DND-41 (cell line): Measurements from ENCODE around the gene GBA2.

Experiments
- CTCF ChIP-seq: IDR thresholded peaks from 2 replicates; pipeline ENCODE4 v1.5.1; 2012; ENCODE audit warnings: borderline replicate concordance, low read length, moderate library complexity, mild to moderate bottlenecking; ENCODE audit not compliant: poor library complexity, severe bottlenecking; ENCODE audit errors: extremely low read depth
- EZH2 ChIP-seq: IDR thresholded peaks from 3 replicates; pipeline ENCODE4 v1.6.1; 2012; ENCODE audit warnings: borderline replicate concordance, low read depth, mild to moderate bottlenecking, moderate library complexity, low read length, inconsistent platforms; ENCODE audit not compliant: severe bottlenecking

GRCh38 chr9:35725362-35725761 lies 23.7 kb downstream of the GBA2 start:
- TF ChIP-seq CTCF (no peak), EZH2 (no peak)
